HCT116 (cell line): ENCODE measurements around the gene PLEKHO2. TPM values are rescaled to one million over a fixed set of nuclear protein-coding genes. Genes with fewer than 3 reads are reported as not detected.

Experiments used
- ATAC-seq: fragments of 200-7000 bp; cut with Tn5 transposase; 2 replicates; pipeline ENCODE4 v1.9.1; 2020; ENCODE audit warnings: mild to moderate bottlenecking, moderate library complexity
- BruUV-seq: library from RNA; stranded (reverse); fragments of 400-500 nt; replicated peaks from 2 replicates; lab custom pipeline; 2021; lab: Mats Ljungman, UMichigan
- CTCF ChIA-PET: fragments of 300-600 bp; sonication (Branson Sonifier 250); formaldehyde crosslinking; loops from one replicate; lab custom pipeline; 2021; ENCODE audit warnings: antibody characterized with exemption; lab: Charles Lee
- POLR2A ChIA-PET: fragments of 300-600, 350-600 bp; sonication (Branson Sonifier 250); formaldehyde crosslinking; loops from one replicate; lab custom pipeline; 2021; ENCODE audit warnings: antibody characterized with exemption; lab: Charles Lee
- RAD21 ChIA-PET, 2 experiments: fragments of 300-600 bp; sonication (Branson Sonifier 250); formaldehyde crosslinking; loops; one replicate each; lab custom pipeline; 2023; ENCODE audit warnings: low total read pairs in 2 of 2; ENCODE audit not compliant: uncharacterized antibody in 2 of 2, unreplicated experiment in 2 of 2, low non-redundant PET in 1 of 2; lab: Charles Lee
- DNase-seq: peaks from one replicate; pipeline ENCODE4 v3.0.0-alpha.2; 2010; ENCODE audit warnings: low read depth, low spot score
- H2AFZ ChIP-seq: fragments of 200-600 bp; shearing (Covaris generic), sonication (generic); 2 replicates; pipeline ENCODE4 v1.6.1; 2017; ENCODE audit warnings: low read depth, mixed run types, mixed read lengths, antibody characterized with exemption, low read length; ENCODE audit not compliant: poor library complexity, severe bottlenecking
- H3K27ac ChIP-seq: 2 replicates; pipeline ENCODE4 v1.5.1; 2012; ENCODE audit warnings: low read depth, low read length
- H3K27me3 ChIP-seq: fragments of 200-600 bp; sonication (generic); 2 replicates; pipeline ENCODE4 v1.6.1; 2016; ENCODE audit warnings: mixed run types, low read length, mixed read lengths; ENCODE audit not compliant: insufficient read depth
- H3K36me3 ChIP-seq, 2 experiments: fragments of 200-500 bp in 1 of 2; fragments of 200-600 bp in 1 of 2; sonication (Bioruptor generic) in 1 of 2; sonication (generic) in 1 of 2; 2 replicates each; pipeline versions ENCODE4 v1.5.1 to v1.6.1; 2014 to 2016; ENCODE audit warnings: low read length in 2 of 2, inconsistent platforms in 1 of 2, mixed read lengths in 1 of 2, mixed run types in 1 of 2; ENCODE audit not compliant: insufficient read depth in 2 of 2, control insufficient read depth in 1 of 2
- H3K4me1 ChIP-seq, 2 experiments: fragments of 200-600 bp in 1 of 2; sonication (generic) in 1 of 2; 2 replicates each; pipeline versions ENCODE4 v1.5.1 to v1.6.1; 2012 to 2017; ENCODE audit warnings: low read length in 2 of 2, inconsistent platforms in 1 of 2, mild to moderate bottlenecking in 1 of 2, mixed read lengths in 1 of 2, mixed run types in 1 of 2, moderate library complexity in 1 of 2; ENCODE audit not compliant: insufficient read depth in 2 of 2, control insufficient read depth in 1 of 2
- H3K4me2 ChIP-seq: fragments of 200-600 bp; sonication (generic); 2 replicates; pipeline ENCODE4 v1.6.1; 2017; ENCODE audit warnings: mixed run types, low read length, mixed read lengths
- H3K4me3 ChIP-seq, 2 experiments: fragments of 200-600 bp in 1 of 2; sonication (generic) in 1 of 2; replicated peaks in 1 of 2; 2 replicates each; pipeline ENCODE4 v1.5.1; 2011 to 2016; ENCODE audit warnings: low read length in 2 of 2, control low read depth in 1 of 2, low read depth in 1 of 2, mild to moderate bottlenecking in 1 of 2, mixed read lengths in 1 of 2, mixed run types in 1 of 2
- H3K79me2 ChIP-seq: fragments of 200-600 bp; sonication (generic); 2 replicates; pipeline ENCODE4 v1.6.1; 2017; ENCODE audit warnings: mild to moderate bottlenecking, mixed run types, low read length, moderate library complexity, mixed read lengths; ENCODE audit not compliant: insufficient read depth
- H3K9ac ChIP-seq: fragments of 200-600 bp; sonication (generic); 2 replicates; pipeline ENCODE4 v1.6.1; 2016; ENCODE audit warnings: low read length, mixed read lengths
- H3K9me2 ChIP-seq: fragments of 200-600 bp; sonication (generic), shearing (Covaris generic); 2 replicates; pipeline ENCODE4 v1.6.1; 2017; ENCODE audit warnings: mixed run types, mild to moderate bottlenecking, moderate library complexity; ENCODE audit not compliant: insufficient read depth
- H3K9me3 ChIP-seq, 2 experiments: fragments of 200-500 bp in 1 of 2; fragments of 200-600 bp in 1 of 2; sonication (Bioruptor generic) in 1 of 2; sonication (generic) in 1 of 2; 2 replicates each; pipeline ENCODE4 v1.6.1; 2014 to 2017; ENCODE audit warnings: low read length in 2 of 2, mixed read lengths in 2 of 2, inconsistent platforms in 1 of 2, low read depth in 1 of 2, mild to moderate bottlenecking in 1 of 2, mixed run types in 1 of 2, moderate library complexity in 1 of 2; ENCODE audit not compliant: control insufficient read depth in 1 of 2, insufficient read depth in 1 of 2
- H4K20me1 ChIP-seq: fragments of 200-600 bp; sonication (generic), shearing (Covaris generic); 2 replicates; pipeline ENCODE4 v1.6.1; 2017; ENCODE audit warnings: mixed run types, mild to moderate bottlenecking, moderate library complexity; ENCODE audit not compliant: insufficient read depth
- ATF3 ChIP-seq: IDR thresholded peaks from 2 replicates; pipeline ENCODE4 v1.6.1; 2012
- CBX3 ChIP-seq: IDR thresholded peaks from 2 replicates; pipeline ENCODE4 v1.6.1; 2012; ENCODE audit warnings: low read depth
- CEBPB ChIP-seq: IDR thresholded peaks from 2 replicates; pipeline ENCODE4 v1.6.1; 2012; ENCODE audit warnings: low read depth
- CTCF ChIP-seq, 3 experiments: fragments of 200-600 bp in 1 of 3; sonication (generic) in 1 of 3; IDR thresholded peaks in 2 of 3; conservative IDR thresholded peaks in 1 of 3; 2 replicates each; pipeline ENCODE4 v1.5.1; 2012 to 2017; ENCODE audit warnings: low read depth in 2 of 3, low read length in 2 of 3, antibody characterized with exemption in 1 of 3, borderline replicate concordance in 1 of 3, control low read depth in 1 of 3, mild to moderate bottlenecking in 1 of 3, mixed read lengths in 1 of 3, mixed run types in 1 of 3, moderate library complexity in 1 of 3; ENCODE audit not compliant: insufficient read depth in 1 of 3
- ELF1 ChIP-seq: IDR thresholded peaks from 2 replicates; pipeline ENCODE4 v1.6.1; 2012; ENCODE audit warnings: low read depth, borderline replicate concordance
- EZH2 ChIP-seq: fragments of 200-600 bp; sonication (generic); IDR thresholded peaks from 2 replicates; pipeline ENCODE4 v1.6.1; 2017; ENCODE audit warnings: antibody characterized with exemption, mixed run types
- EZH2phosphoT487 ChIP-seq: fragments of 200-600 bp; IDR thresholded peaks from 2 replicates; pipeline ENCODE4 v1.6.1; 2018; ENCODE audit warnings: antibody characterized with exemption, borderline replicate concordance
- FOSL1 ChIP-seq: IDR thresholded peaks from 2 replicates; pipeline ENCODE4 v1.6.1; 2012; ENCODE audit warnings: low read depth
- JUND ChIP-seq: IDR thresholded peaks from 2 replicates; pipeline ENCODE4 v1.6.1; 2012
- POLR2AphosphoS5 ChIP-seq: IDR thresholded peaks from 2 replicates; pipeline ENCODE4 v1.6.1; 2011; ENCODE audit warnings: mild to moderate bottlenecking, low read depth, low read length, moderate library complexity
- REST ChIP-seq: IDR thresholded peaks from 2 replicates; pipeline ENCODE4 v1.6.1; 2012; ENCODE audit warnings: low read depth
- SIN3A ChIP-seq: IDR thresholded peaks from 2 replicates; pipeline ENCODE4 v1.6.1; 2012; ENCODE audit warnings: low read depth
- SP1 ChIP-seq: IDR thresholded peaks from 2 replicates; pipeline ENCODE4 v1.6.1; 2012; ENCODE audit warnings: low read depth
- SRF ChIP-seq: IDR thresholded peaks from 2 replicates; pipeline ENCODE4 v1.6.1; 2012; ENCODE audit warnings: low read depth
- TCF7L2 ChIP-seq: IDR thresholded peaks from 2 replicates; pipeline ENCODE4 v1.7.0; 2011; ENCODE audit warnings: borderline replicate concordance, inconsistent platforms; ENCODE audit not compliant: insufficient read depth, insufficient read length; ENCODE audit errors: extremely low read depth
- YY1 ChIP-seq: IDR thresholded peaks from 2 replicates; pipeline ENCODE4 v1.6.1; 2011; ENCODE audit warnings: low read length, low read depth, moderate library complexity, mild to moderate bottlenecking; ENCODE audit not compliant: insufficient replicate concordance; ENCODE audit errors: extremely low read depth
- ZBTB33 ChIP-seq: IDR thresholded peaks from 2 replicates; pipeline ENCODE4 v1.6.1; 2011; ENCODE audit warnings: mild to moderate bottlenecking, low read length, moderate library complexity; ENCODE audit not compliant: insufficient replicate concordance; ENCODE audit errors: extremely low read depth
- ZFX ChIP-seq: fragments of 450-650 bp; IDR thresholded peaks from 2 replicates; pipeline ENCODE4 v1.6.1; 2017
- ZNF274 ChIP-seq: fragments of 200-500 bp; sonication (Bioruptor generic); IDR thresholded peaks from 2 replicates; pipeline ENCODE4 v1.6.1; 2014; ENCODE audit warnings: mild to moderate bottlenecking, low read depth, low read length, inconsistent platforms
- intact Hi-C: fragments of 100-400 bp; cut with micrococcal nuclease; formaldehyde crosslinking; loops from 2 replicates; pipeline ENCODE4 v1.10.0; 2022
- total RNA-seq: library from RNA; stranded (reverse); gene quantifications from one replicate; pipeline ENCODE4 v1.2.1, GENCODE V29; 2021; ENCODE audit not compliant: unreplicated experiment

Gene PLEKHO2
- total RNA-seq, 1 experiment from 2014 or later = 8.0 TPM

- no peak overlapping the region for H3K27ac ChIP-seq
- H3K9me2 ChIP-seq = no peaks in the 10 kb centered on the region
- H3K9ac ChIP-seq = no peak overlapping the region
- no peaks in the 10 kb centered on the region for H4K20me1 ChIP-seq
- TF ChIP-seq ZFX = no peak
- TF ChIP-seq FOSL1 = no peak
- TF ChIP-seq EZH2phosphoT487 = no peak
- no peak for TF ChIP-seq ATF3
- TF ChIP-seq ZBTB33 = no peak
- no peak for TF ChIP-seq ELF1
- no peak for TF ChIP-seq SP1
- TF ChIP-seq CTCF (IDR thresholded peaks at IDR 0.05 in 2 of 3, conservative IDR thresholded peaks at IDR 0.05 in 1 of 3; ENCODE audit: borderline replicate concordance in 1 of 3, insufficient read depth in 1 of 3, low read depth in 2 of 3, low read length in 2 of 3) = no peak
- no peak for TF ChIP-seq TCF7L2
- TF ChIP-seq SRF = no peak
- no peak for TF ChIP-seq CBX3
- TF ChIP-seq SIN3A = no peak
- no peak for TF ChIP-seq ZNF274
- TF ChIP-seq REST = no peak
- TF ChIP-seq YY1 = no peak
- TF ChIP-seq CEBPB = no peak
- no peak for TF ChIP-seq JUND
- no peak for TF ChIP-seq POLR2AphosphoS5
- no peak for TF ChIP-seq EZH2
- H2AFZ ChIP-seq = no peak overlapping the region
- ATAC-seq (no peak), DNase-seq (no peak)
- no peak overlapping the region for H3K4me2 ChIP-seq
- no peaks in the 10 kb centered on the region for H3K27me3 ChIP-seq
- ChIA-PET POLR2A (no interaction called here), RAD21 (no interaction called here), CTCF (no interaction called here)
- H3K4me1 ChIP-seq = no peaks in the 10 kb centered on the region
- intact Hi-C loops = no loop called here
- no TSS peak for BruUV-seq
- H3K9me3 ChIP-seq = no peaks in the 10 kb centered on the region
- H3K4me3 ChIP-seq = no peak overlapping the region
- H3K36me3 ChIP-seq = no peaks in the 10 kb centered on the region; a peak in 1 of 4 replicates
- H3K79me2 ChIP-seq = no peaks in the 10 kb centered on the region
Measured at GRCh38 chr15:64869501-64869900, 27.8 kb downstream of the PLEKHO2 start.
